ENCODE results near the gene RAB3GAP1. TPM values are rescaled to one million over a fixed set of nuclear protein-coding genes. Genes with fewer than 3 reads are reported as not detected.

Gene RAB3GAP1
- total RNA-seq, 1 donor from 2014 or later, result 46.4 TPM

GRCh38 chr2:135189148-135189547, 137.1 kb downstream of the RAB3GAP1 start:
- Histone ChIP-seq H3K27me3 (ENCODE audit: control insufficient read depth in 3 of 3, insufficient read depth in 3 of 3, low read length in 3 of 3) (no peaks in the 10 kb centered on the region), H3K9ac (ENCODE audit: low read depth in 1 of 3, low read length in 3 of 3) (no peak overlapping the region), H3K9me3 (ENCODE audit: control insufficient read depth in 3 of 3, low read length in 3 of 3) (no peaks in the 10 kb centered on the region), H3K27ac (ENCODE audit: low read depth, low read length) (no peak overlapping the region), H3K36me3 (ENCODE audit: control insufficient read depth in 3 of 3, insufficient read depth in 3 of 3, low read length in 3 of 3) (peaks cover 0 to 2% (median 0%) of the 10 kb centered on the region in 3 donors), H3K4me1 (ENCODE audit: control insufficient read depth in 3 of 3, insufficient read depth in 3 of 3, low read length in 3 of 3) (no peaks in the 10 kb centered on the region), H3K4me3 (ENCODE audit: low read length in 3 of 3) (no peak overlapping the region)

GRCh38 chr2:135190799-135191198, 138.7 kb downstream of the RAB3GAP1 start:
- Histone ChIP-seq H3K4me3 (ENCODE audit: low read length in 3 of 3) (no peak overlapping the region), H3K27me3 (ENCODE audit: control insufficient read depth in 3 of 3, insufficient read depth in 3 of 3, low read length in 3 of 3) (no peaks in the 10 kb centered on the region), H3K4me1 (ENCODE audit: control insufficient read depth in 3 of 3, insufficient read depth in 3 of 3, low read length in 3 of 3) (no peaks in the 10 kb centered on the region), H3K36me3 (ENCODE audit: control insufficient read depth in 3 of 3, insufficient read depth in 3 of 3, low read length in 3 of 3) (peaks cover 0 to 2% (median 0%) of the 10 kb centered on the region in 3 donors), H3K27ac (ENCODE audit: low read depth, low read length) (no peak overlapping the region), H3K9ac (ENCODE audit: low read depth in 1 of 3, low read length in 3 of 3) (no peak overlapping the region), H3K9me3 (ENCODE audit: control insufficient read depth in 3 of 3, low read length in 3 of 3) (no peaks in the 10 kb centered on the region)

GRCh38 chr2:135198481-135198880, 146.4 kb downstream of the RAB3GAP1 start:
- no peak overlapping the region for H3K9ac ChIP-seq (ENCODE audit: low read depth in 1 of 3, low read length in 3 of 3)
- H3K4me1 ChIP-seq (ENCODE audit: control insufficient read depth in 3 of 3, insufficient read depth in 3 of 3, low read length in 3 of 3), result no peaks in the 10 kb centered on the region
- H3K27ac ChIP-seq (ENCODE audit: low read depth, low read length), result no peak overlapping the region
- peaks cover 2 to 5% (median 3%) of the 10 kb centered on the region in 3 donors for H3K36me3 ChIP-seq (ENCODE audit: control insufficient read depth in 3 of 3, insufficient read depth in 3 of 3, low read length in 3 of 3)
- H3K27me3 ChIP-seq (ENCODE audit: control insufficient read depth in 3 of 3, insufficient read depth in 3 of 3, low read length in 3 of 3), result no peaks in the 10 kb centered on the region
- no peaks in the 10 kb centered on the region for H3K9me3 ChIP-seq (ENCODE audit: control insufficient read depth in 3 of 3, low read length in 3 of 3)
- H3K4me3 ChIP-seq (ENCODE audit: low read length in 3 of 3), result no peak overlapping the region

DNA sequence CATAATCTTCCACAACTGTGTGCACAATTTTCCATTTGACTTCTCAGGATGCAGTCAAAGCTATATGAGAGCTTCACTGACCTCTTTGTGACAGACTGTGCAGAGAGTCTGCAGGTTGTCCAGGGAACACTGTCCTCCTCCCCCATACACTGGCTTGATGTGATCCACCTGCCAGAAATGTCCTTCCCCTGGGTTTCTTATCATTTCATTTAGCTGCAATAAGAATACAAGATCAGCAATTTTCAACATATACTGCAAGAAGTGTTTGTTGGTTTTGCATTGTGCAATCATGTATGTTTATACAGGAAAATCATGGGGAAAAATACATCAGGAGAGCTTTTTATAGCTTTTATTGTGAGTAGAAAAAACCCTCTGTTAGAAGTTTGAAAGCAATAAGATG, 150.7 kb downstream of the RAB3GAP1 start:
- Histone ChIP-seq H3K4me3 (ENCODE audit: low read length in 3 of 3) (no peak overlapping the region), H3K27ac (ENCODE audit: low read depth, low read length) (no peak overlapping the region), H3K4me1 (ENCODE audit: control insufficient read depth in 3 of 3, insufficient read depth in 3 of 3, low read length in 3 of 3) (no peaks in the 10 kb centered on the region), H3K27me3 (ENCODE audit: control insufficient read depth in 3 of 3, insufficient read depth in 3 of 3, low read length in 3 of 3) (no peaks in the 10 kb centered on the region), H3K9me3 (ENCODE audit: control insufficient read depth in 3 of 3, low read length in 3 of 3) (no peaks in the 10 kb centered on the region), H3K36me3 (ENCODE audit: control insufficient read depth in 3 of 3, insufficient read depth in 3 of 3, low read length in 3 of 3) (peaks cover 2 to 16% (median 3%) of the 10 kb centered on the region in 3 donors), H3K9ac (ENCODE audit: low read depth in 1 of 3, low read length in 3 of 3) (no peak overlapping the region)

DNA sequence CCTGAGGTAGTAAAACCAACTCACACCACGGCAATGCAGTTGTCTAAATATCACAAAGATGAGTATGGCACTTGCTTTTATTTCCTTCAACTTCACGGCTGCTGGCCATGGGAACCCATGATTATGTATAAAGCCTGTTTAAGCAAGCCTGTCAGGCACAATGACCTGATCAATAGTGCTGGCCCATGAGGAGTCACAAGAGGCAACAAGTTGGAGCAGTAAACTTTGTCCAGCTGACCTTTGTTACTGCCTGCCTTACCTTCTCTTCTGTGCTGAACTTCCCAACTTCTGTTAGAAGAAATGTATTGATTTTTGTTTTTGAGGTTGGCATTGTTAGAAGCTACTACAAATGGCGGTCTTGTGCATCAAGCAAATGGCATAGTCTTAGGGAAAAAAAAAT, 151.9 kb downstream of the RAB3GAP1 start:
- Histone ChIP-seq H3K36me3 (ENCODE audit: control insufficient read depth in 3 of 3, insufficient read depth in 3 of 3, low read length in 3 of 3) (peaks cover 2 to 19% (median 3%) of the 10 kb centered on the region in 3 donors), H3K27me3 (ENCODE audit: control insufficient read depth in 3 of 3, insufficient read depth in 3 of 3, low read length in 3 of 3) (no peaks in the 10 kb centered on the region), H3K4me3 (ENCODE audit: low read length in 3 of 3) (no peak overlapping the region), H3K4me1 (ENCODE audit: control insufficient read depth in 3 of 3, insufficient read depth in 3 of 3, low read length in 3 of 3) (no peaks in the 10 kb centered on the region), H3K27ac (ENCODE audit: low read depth, low read length) (no peak overlapping the region), H3K9ac (ENCODE audit: low read depth in 1 of 3, low read length in 3 of 3) (no peak overlapping the region), H3K9me3 (ENCODE audit: control insufficient read depth in 3 of 3, low read length in 3 of 3) (no peaks in the 10 kb centered on the region)

DNA sequence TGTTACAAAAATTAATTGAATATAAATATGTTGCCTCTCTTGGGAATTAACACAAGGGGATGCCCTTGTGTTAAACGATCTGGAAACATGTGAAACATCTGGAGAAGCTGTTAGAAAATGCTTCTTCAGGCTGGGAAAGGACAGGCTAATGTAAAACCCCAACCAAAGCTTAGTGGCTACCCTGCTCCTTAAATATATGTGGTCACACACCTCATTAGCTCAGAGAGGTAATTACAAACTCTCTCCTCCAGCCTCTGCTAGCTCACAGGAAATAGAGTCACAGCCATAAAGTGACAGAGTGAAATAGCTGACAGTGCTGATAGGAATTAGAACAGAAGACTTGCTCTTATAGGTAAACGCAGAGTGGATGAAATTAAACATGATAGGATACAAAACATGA, 155.9 kb downstream of the RAB3GAP1 start:
- Histone ChIP-seq H3K27me3 (ENCODE audit: control insufficient read depth in 3 of 3, insufficient read depth in 3 of 3, low read length in 3 of 3) (no peaks in the 10 kb centered on the region), H3K9ac (ENCODE audit: low read depth in 1 of 3, low read length in 3 of 3) (no peak overlapping the region), H3K36me3 (ENCODE audit: control insufficient read depth in 3 of 3, insufficient read depth in 3 of 3, low read length in 3 of 3) (peaks cover 0 to 13% (median 0%) of the 10 kb centered on the region in 3 donors), H3K4me3 (ENCODE audit: low read length in 3 of 3) (no peak overlapping the region), H3K4me1 (ENCODE audit: control insufficient read depth in 3 of 3, insufficient read depth in 3 of 3, low read length in 3 of 3) (no peaks in the 10 kb centered on the region), H3K9me3 (ENCODE audit: control insufficient read depth in 3 of 3, low read length in 3 of 3) (no peaks in the 10 kb centered on the region), H3K27ac (ENCODE audit: low read depth, low read length) (no peak overlapping the region)

DNA sequence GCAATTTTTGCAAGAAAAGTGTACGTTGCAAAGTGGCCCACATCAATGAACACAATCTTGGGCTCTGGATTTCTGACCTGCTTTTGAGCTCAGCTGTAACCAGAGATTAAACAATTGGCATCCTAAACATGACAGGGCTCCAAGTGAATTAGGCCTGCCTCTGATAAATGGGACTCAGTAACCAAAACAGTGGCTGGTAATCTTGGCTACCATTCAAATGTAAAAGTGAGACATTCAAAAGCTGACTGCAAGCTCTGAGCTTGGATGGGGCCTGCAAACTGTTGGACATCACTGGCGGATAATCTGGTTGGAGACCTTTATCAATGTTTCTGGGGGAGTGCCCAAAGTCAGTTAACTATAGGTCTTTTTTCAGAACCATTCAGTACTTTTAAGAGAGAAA, 160.7 kb downstream of the RAB3GAP1 start:
- no peaks in the 10 kb centered on the region for H3K9me3 ChIP-seq (ENCODE audit: control insufficient read depth in 3 of 3, low read length in 3 of 3)
- H3K27me3 ChIP-seq (ENCODE audit: control insufficient read depth in 3 of 3, insufficient read depth in 3 of 3, low read length in 3 of 3), result no peaks in the 10 kb centered on the region
- no peak overlapping the region for H3K27ac ChIP-seq (ENCODE audit: low read depth, low read length)
- H3K4me3 ChIP-seq (ENCODE audit: low read length in 3 of 3), result no peak overlapping the region
- no peaks in the 10 kb centered on the region for H3K4me1 ChIP-seq (ENCODE audit: control insufficient read depth in 3 of 3, insufficient read depth in 3 of 3, low read length in 3 of 3)
- no peak overlapping the region for H3K9ac ChIP-seq (ENCODE audit: low read depth in 1 of 3, low read length in 3 of 3)
- peaks cover 0 to 8% (median 0%) of the 10 kb centered on the region in 3 donors for H3K36me3 ChIP-seq (ENCODE audit: control insufficient read depth in 3 of 3, insufficient read depth in 3 of 3, low read length in 3 of 3)

DNA sequence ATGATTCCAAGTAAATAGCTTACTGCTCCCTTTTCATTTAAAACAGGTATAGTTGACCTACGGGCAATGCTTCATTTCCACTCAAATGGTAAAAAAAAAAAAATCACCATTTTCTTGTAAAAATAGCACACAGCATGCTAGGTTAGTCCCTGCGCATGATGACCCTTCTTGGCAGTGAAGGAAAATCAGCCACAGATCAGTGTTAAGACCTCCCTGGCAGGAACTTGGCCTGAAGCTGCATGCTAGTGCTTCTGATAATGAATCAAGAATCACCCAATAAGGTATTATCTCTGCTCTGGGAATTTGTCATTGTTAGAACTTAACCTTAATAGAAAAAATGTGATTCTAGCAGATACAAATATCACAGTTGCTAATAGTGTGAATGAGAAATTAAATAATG, 166.3 kb downstream of the RAB3GAP1 start:
- H3K4me3 ChIP-seq (ENCODE audit: low read length in 3 of 3), result no peak overlapping the region
- H3K9ac ChIP-seq (ENCODE audit: low read depth in 1 of 3, low read length in 3 of 3), result no peak overlapping the region
- H3K9me3 ChIP-seq (ENCODE audit: control insufficient read depth in 3 of 3, low read length in 3 of 3), result no peaks in the 10 kb centered on the region
- no peaks in the 10 kb centered on the region for H3K4me1 ChIP-seq (ENCODE audit: control insufficient read depth in 3 of 3, insufficient read depth in 3 of 3, low read length in 3 of 3)
- H3K27ac ChIP-seq (ENCODE audit: low read depth, low read length), result no peak overlapping the region
- peaks cover 0 to 5% (median 0%) of the 10 kb centered on the region in 3 donors for H3K36me3 ChIP-seq (ENCODE audit: control insufficient read depth in 3 of 3, insufficient read depth in 3 of 3, low read length in 3 of 3)
- H3K27me3 ChIP-seq (ENCODE audit: control insufficient read depth in 3 of 3, insufficient read depth in 3 of 3, low read length in 3 of 3), result no peaks in the 10 kb centered on the region

- Histone ChIP-seq H3K27ac (ENCODE audit: low read depth, low read length) (no peak overlapping the region), H3K4me3 (ENCODE audit: low read length in 3 of 3) (no peak overlapping the region), H3K9me3 (ENCODE audit: control insufficient read depth in 3 of 3, low read length in 3 of 3) (no peaks in the 10 kb centered on the region), H3K4me1 (ENCODE audit: control insufficient read depth in 3 of 3, insufficient read depth in 3 of 3, low read length in 3 of 3) (no peaks in the 10 kb centered on the region), H3K9ac (ENCODE audit: low read depth in 1 of 3, low read length in 3 of 3) (no peak overlapping the region), H3K27me3 (ENCODE audit: control insufficient read depth in 3 of 3, insufficient read depth in 3 of 3, low read length in 3 of 3) (no peaks in the 10 kb centered on the region), H3K36me3 (ENCODE audit: control insufficient read depth in 3 of 3, insufficient read depth in 3 of 3, low read length in 3 of 3) (peaks cover 0 to 5% (median 0%) of the 10 kb centered on the region in 3 donors)
Observed at GRCh38 chr2:135219226-135219625, 167.1 kb downstream of the RAB3GAP1 start.
